ENCODE results near the gene PLBD2.

Gene PLBD2

DNA sequence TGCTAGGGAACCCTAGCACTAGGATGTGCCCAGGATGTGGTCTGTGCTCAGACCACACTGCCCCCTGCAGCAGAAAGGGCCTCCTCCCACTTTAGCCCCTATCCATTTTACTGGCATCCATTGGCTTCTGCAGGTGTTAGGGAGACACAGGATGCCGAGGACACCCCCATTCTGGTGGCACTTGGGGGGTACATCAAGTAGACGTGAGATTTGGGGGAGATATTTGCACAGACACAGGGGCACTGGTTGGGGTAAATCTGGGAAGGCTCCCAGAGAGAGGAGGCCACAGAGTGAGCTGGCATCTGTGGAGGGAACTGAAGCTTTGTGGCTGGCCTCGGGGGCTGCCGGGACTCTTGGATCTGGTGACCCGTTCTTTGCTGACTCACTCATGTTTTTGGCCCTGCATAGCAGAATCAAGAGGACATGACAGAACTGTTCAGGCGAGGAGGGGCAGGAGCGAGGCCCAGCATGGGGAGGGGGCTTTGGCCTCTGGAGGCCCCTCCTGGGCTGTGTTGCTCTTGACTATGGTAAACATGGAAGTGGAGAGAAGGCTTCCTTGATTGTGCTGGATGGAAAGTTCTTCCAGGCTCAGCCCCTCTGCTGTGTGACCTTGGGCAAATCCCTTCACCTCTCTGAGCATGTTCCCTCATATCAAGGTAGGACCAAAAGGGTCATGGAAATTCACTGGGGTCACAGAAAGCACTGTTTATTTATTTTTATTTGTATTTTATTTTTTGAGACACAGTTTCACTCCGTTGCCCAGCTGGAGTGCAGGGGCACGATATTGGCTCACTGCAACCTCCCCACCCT is 1.8 kb downstream of the PLBD2 start:
- H3K36me3 ChIP-seq = peaks cover 20% of the 10 kb centered on the region; the same call in 1 of the 2 replicates
- H3K27me3 ChIP-seq (ENCODE audit: insufficient read depth, low read depth, severe bottlenecking) = no peaks in the 10 kb centered on the region
- H3K9me3 ChIP-seq (ENCODE audit: severe bottlenecking) = no peaks in the 10 kb centered on the region
- H3K4me3 ChIP-seq (ENCODE audit: low read depth, low read length) = no peak overlapping the region
- H3K27ac ChIP-seq = no peak overlapping the region
- DNase-seq = no peak
- TF ChIP-seq, protein P1, sequence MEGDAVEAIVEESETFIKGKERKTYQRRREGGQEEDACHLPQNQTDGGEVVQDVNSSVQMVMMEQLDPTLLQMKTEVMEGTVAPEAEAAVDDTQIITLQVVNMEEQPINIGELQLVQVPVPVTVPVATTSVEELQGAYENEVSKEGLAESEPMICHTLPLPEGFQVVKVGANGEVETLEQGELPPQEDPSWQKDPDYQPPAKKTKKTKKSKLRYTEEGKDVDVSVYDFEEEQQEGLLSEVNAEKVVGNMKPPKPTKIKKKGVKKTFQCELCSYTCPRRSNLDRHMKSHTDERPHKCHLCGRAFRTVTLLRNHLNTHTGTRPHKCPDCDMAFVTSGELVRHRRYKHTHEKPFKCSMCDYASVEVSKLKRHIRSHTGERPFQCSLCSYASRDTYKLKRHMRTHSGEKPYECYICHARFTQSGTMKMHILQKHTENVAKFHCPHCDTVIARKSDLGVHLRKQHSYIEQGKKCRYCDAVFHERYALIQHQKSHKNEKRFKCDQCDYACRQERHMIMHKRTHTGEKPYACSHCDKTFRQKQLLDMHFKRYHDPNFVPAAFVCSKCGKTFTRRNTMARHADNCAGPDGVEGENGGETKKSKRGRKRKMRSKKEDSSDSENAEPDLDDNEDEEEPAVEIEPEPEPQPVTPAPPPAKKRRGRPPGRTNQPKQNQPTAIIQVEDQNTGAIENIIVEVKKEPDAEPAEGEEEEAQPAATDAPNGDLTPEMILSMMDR (IDR thresholded peaks at IDR 0.05; ENCODE audit: low read depth, low read length) = peak; percentile 35; the same call in 1 of the 2 replicates

DNA sequence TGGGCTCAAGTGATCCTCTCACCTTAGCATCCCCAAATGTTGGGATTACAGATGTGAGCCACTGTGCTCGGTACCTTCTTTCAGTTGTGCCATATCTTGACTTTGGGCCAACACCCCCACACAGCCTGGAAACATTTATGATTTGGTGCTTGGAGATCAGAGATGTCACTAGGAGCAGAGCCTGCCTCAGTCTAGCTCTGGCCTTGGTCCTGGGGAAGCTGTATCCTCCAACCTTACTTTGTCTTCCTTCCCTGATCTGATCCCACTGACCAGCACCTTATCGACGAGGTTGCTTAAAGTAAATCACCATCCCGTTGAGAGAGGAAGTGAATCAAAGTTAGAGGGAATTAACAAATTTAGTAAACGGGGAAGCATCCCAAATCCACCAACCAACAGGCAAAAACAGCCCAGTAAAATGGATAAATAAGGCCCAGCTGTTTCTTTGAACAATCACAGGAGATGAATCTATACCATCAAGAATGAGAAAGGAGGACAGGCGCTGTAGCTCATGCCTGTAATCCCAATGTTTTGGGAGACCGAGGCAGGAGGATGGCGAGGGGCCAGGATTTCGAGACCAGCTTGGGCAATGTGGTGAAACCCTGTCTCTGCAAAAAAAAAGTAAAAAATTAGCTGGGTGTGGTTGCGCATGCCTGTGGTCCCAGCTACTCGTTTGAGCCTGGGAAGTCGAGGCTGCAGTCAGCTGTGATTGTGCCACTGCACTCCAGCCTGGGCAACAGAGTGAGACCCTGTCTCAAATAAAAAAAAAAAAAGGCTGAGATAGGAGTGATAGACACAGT is 3.4 kb downstream of the PLBD2 start:
- no peaks in the 10 kb centered on the region for H3K9me3 ChIP-seq (ENCODE audit: severe bottlenecking)
- no peak overlapping the region for H3K4me3 ChIP-seq (ENCODE audit: low read depth, low read length)
- TF ChIP-seq, protein P1 (IDR thresholded peaks at IDR 0.05; ENCODE audit: low read depth, low read length) = no peak
- no peak overlapping the region for H3K27ac ChIP-seq
- H3K27me3 ChIP-seq (ENCODE audit: insufficient read depth, low read depth, severe bottlenecking) = no peaks in the 10 kb centered on the region
- DNase-seq = no peak
- H3K36me3 ChIP-seq = peaks cover 27% of the 10 kb centered on the region

DNA sequence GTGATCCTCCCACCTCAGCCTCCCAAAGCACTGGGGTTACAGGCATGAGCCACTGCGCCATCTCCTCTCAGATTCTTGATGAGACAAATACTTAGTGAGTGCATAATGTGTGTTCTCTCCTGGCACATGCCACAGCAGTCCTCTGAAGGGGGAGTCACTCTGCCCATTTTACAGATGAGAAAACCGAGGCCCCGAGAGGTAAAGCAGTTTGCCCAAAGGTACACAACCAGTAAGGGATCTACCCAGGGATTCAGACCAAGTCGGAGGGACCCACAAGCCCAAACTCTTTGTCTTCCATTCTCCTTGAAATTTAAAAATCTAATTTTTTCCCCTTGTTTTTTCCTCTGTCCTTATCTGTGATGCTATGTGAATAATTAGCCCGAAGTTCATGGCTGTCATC is 6.3 kb downstream of the PLBD2 start:
- Histone ChIP-seq H3K27ac (no peak overlapping the region), H3K27me3 (ENCODE audit: insufficient read depth, low read depth, severe bottlenecking) (no peaks in the 10 kb centered on the region), H3K4me3 (ENCODE audit: low read depth, low read length) (no peak overlapping the region), H3K36me3 (peaks cover 31% of the 10 kb centered on the region), H3K9me3 (ENCODE audit: severe bottlenecking) (no peaks in the 10 kb centered on the region)
- DNase-seq = no peak
- TF ChIP-seq, protein P1 (IDR thresholded peaks at IDR 0.05; ENCODE audit: low read depth, low read length) = no peak

DNA sequence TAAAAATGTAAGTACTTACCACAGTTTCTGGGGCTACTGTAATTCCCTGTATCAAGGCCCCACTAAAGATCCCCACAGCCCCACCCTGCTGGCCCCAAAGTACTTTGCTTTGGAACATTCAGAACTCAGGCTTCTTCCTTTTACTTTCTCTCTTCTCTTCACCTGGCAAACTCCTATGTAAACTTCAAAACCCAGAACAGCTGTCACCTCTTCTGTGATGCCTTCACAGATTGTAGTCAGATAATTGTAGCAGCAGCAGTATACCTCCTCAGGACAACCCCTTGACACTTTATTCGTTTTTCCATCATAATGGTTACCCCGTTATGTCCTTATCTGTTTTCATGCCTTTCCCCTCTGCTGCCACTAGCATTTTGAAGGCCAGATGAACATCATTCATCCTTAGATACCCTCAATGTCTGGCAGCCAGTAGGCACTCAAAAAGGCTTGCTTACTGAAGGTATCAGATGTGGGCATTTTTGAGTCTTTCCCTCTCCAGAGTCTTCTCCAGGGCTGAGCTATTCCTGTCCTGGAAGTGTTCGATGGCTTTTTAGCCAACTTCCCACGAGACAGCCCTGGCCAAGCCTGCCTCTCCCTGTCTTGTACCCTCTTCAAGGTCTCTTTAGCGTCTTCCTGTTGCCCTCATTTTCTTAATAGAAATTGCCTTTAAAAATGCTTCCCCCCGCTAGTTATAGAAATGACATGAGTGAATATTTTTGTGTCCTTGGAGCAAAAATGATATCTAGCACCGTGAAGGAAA is 7.4 kb downstream of the PLBD2 start:
- TF ChIP-seq, protein P1 (IDR thresholded peaks at IDR 0.05; ENCODE audit: low read depth, low read length) = no peak
- H3K27me3 ChIP-seq (ENCODE audit: insufficient read depth, low read depth, severe bottlenecking) = no peaks in the 10 kb centered on the region
- H3K27ac ChIP-seq = no peak overlapping the region
- H3K4me3 ChIP-seq (ENCODE audit: low read depth, low read length) = no peak overlapping the region
- DNase-seq = no peak
- no peaks in the 10 kb centered on the region for H3K9me3 ChIP-seq (ENCODE audit: severe bottlenecking)
- H3K36me3 ChIP-seq = peaks cover 22% of the 10 kb centered on the region

DNA sequence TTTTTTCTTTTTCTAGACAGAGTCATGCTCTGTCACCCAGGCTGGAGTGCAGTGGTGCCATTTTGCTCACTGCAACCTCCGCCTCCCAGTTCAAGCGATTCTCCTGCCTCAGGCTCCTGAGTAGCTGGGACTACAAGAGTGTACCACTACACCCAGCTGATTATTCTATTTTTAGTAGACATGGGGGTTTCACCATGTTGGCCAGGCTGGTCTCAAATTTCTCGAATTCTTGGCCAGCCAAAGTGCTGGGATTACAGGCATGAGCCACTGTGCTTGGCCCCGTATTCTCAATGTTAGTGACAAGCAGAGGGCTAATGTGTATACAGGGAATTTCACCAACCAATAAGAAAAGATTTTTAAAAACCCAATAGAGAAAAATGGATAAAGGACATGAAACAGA is 8.4 kb downstream of the PLBD2 start:
- H3K4me3 ChIP-seq (ENCODE audit: low read depth, low read length) = no peak overlapping the region
- H3K9me3 ChIP-seq (ENCODE audit: severe bottlenecking) = no peaks in the 10 kb centered on the region
- H3K27me3 ChIP-seq (ENCODE audit: insufficient read depth, low read depth, severe bottlenecking) = no peaks in the 10 kb centered on the region
- TF ChIP-seq, protein P1 (IDR thresholded peaks at IDR 0.05; ENCODE audit: low read depth, low read length) = no peak
- DNase-seq = no peak
- H3K27ac ChIP-seq = no peak overlapping the region
- peaks cover 16% of the 10 kb centered on the region for H3K36me3 ChIP-seq

Data from WERI-Rb-1 (cell line).